GM21723 (cell line): ENCODE results near the gene HMHB1.

Experiments
- ATAC-seq: cut with Tn5 transposase; IDR thresholded peaks from one replicate; pipeline ENCODE4 v1.9.1; 2021; ENCODE audit warnings: mild to moderate bottlenecking, moderate library complexity; ENCODE audit not compliant: unreplicated experiment

The HMHB1 gene

GRCh38 chr5:143812085-143812705 lies at the start of gene HMHB1:
TSS of gene HMHB1 (plus strand) at chr5:143812161.
- ATAC-seq = no peak

GRCh38 chr5:143762636-143763220 lies 49.2 kb upstream of the HMHB1 start:
- no peak for ATAC-seq

- ATAC-seq = no peak
These were observed 44.8 kb upstream of the HMHB1 start for GRCh38 chr5:143767162-143767561.

- no peak for ATAC-seq
These were observed 42.8 kb upstream of the HMHB1 start for GRCh38 chr5:143769026-143769786.

- no peak for ATAC-seq
These were observed 41.5 kb upstream of the HMHB1 start for GRCh38 chr5:143770450-143770849.

- ATAC-seq = no peak
These were observed 40.8 kb upstream of the HMHB1 start for GRCh38 chr5:143771189-143771588.

GRCh38 chr5:143771602-143772001 lies 40.4 kb upstream of the HMHB1 start:
- no peak for ATAC-seq

GRCh38 chr5:143772621-143773020 lies 39.3 kb upstream of the HMHB1 start:
- no peak for ATAC-seq

- no peak for ATAC-seq
These were observed 36.7 kb upstream of the HMHB1 start for GRCh38 chr5:143775258-143775657.

- ATAC-seq = no peak
These were observed 35.0 kb upstream of the HMHB1 start for GRCh38 chr5:143776951-143777350.

GRCh38 chr5:143779506-143779905 lies 32.5 kb upstream of the HMHB1 start:
- ATAC-seq = no peak

- ATAC-seq = no peak
These were observed 29.9 kb upstream of the HMHB1 start for GRCh38 chr5:143781993-143782520.

- no peak for ATAC-seq
These were observed 29.2 kb upstream of the HMHB1 start for GRCh38 chr5:143782588-143783386.

GRCh38 chr5:143788401-143788800 lies 23.6 kb upstream of the HMHB1 start:
- ATAC-seq = no peak

GRCh38 chr5:143790457-143791112 lies 21.4 kb upstream of the HMHB1 start:
- ATAC-seq = no peak

GRCh38 chr5:143791848-143792731 lies 19.9 kb upstream of the HMHB1 start:
- ATAC-seq = peak; percentile 69

- no peak for ATAC-seq
These were observed 18.7 kb upstream of the HMHB1 start for GRCh38 chr5:143793249-143793648.

- ATAC-seq = no peak
These were observed 15.8 kb upstream of the HMHB1 start for GRCh38 chr5:143796125-143796524.

- ATAC-seq = no peak
These were observed 15.2 kb upstream of the HMHB1 start for GRCh38 chr5:143796753-143797152.

GRCh38 chr5:143800715-143801114 lies 11.2 kb upstream of the HMHB1 start:
- no peak for ATAC-seq
